Amygdala (tissue), 56 donors: ENCODE measurements around the gene GPR17.

ENCODE experiments used
- DNase-seq, 56 donors: peaks; one replicate each; lab custom pipeline; 2025; lab: John Stamatoyannopoulos, UW

The GPR17 gene, protein sequence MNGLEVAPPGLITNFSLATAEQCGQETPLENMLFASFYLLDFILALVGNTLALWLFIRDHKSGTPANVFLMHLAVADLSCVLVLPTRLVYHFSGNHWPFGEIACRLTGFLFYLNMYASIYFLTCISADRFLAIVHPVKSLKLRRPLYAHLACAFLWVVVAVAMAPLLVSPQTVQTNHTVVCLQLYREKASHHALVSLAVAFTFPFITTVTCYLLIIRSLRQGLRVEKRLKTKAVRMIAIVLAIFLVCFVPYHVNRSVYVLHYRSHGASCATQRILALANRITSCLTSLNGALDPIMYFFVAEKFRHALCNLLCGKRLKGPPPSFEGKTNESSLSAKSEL

GRCh38 chr2:127645395-127646291, at the start of gene GPR17:
Gene GPR17, plus strand, starts transcription at chr2:127646153. Its CDS starts 4,583 bp downstream, at chr2:127650736.
- DNase-seq = peak in 44 of 56 donors; percentile 19 to 86 (median 67)

DNA sequence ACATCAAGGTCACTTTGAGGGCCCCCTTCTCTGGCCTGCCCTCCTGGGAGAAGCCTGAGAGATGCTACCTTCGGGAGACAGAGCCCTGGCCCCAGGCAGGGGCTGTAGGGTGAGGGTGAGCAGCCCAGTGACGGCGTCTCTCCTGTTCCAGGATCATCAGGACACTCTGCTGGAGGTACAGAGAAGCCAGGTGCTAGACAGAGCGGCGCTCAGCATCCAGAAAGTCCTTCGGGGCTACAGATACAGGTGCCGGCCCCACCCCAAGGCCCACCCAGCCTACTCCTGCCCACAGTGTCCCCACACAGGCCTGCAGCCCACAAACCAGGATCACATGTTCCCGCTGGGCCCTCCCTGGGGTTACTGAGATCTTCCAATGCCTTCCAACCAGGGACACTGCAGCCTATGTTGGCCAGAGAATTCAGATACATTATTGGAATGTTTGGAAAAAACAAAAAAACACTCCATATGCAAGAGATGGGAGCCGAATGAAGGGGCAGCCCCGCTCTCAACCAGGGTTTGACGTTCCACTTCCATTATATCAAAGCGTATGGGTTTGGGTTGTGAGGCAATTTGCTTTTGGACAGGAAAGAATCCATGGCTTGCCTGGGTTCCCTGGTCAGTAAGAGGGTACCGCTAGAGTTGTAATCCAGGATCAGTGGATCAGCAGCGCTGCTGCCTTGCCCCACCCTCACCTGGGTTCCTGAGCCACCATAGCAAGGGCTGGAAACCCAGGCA, 49.5 kb upstream of the GPR17 start:
- no peak for DNase-seq

DNA sequence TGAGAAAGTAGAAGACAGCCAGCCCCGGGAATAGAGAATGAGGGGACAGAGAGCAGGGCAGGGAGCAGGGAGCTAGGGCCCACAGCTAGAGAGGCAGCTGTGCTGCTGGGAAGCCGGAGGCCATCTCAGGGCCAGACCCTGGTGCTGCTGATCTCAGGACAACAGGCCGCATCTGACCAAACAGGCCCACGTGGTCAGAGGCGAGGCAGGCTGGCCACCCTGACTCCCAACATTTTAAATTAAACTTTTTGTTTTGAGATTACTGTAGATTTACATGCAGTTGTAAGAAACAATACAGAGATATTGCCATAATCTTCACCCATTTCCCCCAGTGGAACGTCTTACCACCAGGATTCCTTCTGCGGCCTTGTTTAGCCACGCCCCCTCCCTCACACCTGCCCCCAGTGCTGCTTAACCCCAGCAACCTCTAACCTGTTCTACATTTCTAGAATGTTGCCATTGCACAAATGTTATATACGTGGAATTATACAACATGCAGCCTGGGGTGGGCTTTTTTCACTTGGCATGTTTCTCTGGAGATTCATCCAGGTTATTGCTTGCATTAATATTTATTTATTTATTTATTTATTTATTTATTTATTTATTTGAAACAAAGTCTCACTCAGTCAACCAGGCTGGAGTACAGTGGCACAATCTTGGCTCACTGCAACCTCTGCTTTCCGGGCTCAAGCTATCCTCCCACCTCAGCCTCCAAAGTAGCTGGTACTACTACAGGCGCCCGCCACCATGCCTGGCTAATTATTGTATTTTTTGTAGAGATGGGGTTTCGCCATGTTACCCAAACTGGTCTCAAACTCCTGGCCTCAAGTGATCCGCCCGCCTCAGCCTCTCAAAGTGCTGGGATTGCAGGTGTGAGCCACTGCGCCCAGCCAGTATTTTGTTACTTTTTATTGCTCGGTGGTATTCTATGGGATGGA, 48.6 kb upstream of the GPR17 start:
- no peak for DNase-seq

GRCh38 chr2:127597984-127598380, 48.0 kb upstream of the GPR17 start:
- no peak for DNase-seq

DNA sequence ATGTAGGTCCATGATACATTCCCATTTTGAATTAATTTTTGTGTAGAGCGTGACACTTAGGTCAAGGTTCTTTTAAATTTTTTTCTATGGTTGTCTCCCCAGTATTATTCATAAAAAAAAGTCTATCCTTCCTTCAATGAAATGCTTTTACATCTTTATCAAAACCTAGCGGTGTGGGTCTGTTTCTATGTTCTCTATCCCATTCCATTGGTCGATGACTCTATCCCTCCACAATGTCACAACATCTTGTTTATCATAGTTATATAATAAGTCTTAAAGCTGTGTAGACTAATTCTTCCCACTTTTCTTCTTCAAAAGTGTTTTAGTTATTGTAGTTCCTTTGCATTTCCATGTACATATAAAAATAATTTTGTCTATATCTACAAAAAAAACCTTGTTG, 47.2 kb upstream of the GPR17 start:
- DNase-seq = no peak

GRCh38 chr2:127599211-127599610, 46.7 kb upstream of the GPR17 start:
- DNase-seq = no peak

DNA sequence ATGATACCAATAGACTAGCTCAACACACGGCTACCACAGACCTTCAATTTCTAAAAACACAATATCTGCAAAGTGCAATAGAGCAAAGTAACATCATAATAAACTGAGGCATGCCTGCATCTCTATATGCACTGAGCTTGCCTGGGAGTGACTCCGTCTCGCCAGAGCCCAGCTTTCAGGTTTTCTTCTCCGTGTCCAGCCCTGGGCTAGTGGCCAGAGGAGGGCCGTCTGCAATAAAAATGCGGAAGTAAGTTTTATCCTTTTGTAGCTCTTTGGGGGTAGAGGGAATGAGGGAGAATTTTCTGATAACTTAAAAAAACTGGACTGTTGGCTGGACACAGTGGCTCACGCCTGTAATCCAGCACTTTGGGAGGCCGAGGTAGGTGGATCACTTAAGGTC, 41.0 kb upstream of the GPR17 start:
- DNase-seq = no peak

- no peak for DNase-seq
These were observed 40.2 kb upstream of the GPR17 start for GRCh38 chr2:127605691-127606263.

DNA sequence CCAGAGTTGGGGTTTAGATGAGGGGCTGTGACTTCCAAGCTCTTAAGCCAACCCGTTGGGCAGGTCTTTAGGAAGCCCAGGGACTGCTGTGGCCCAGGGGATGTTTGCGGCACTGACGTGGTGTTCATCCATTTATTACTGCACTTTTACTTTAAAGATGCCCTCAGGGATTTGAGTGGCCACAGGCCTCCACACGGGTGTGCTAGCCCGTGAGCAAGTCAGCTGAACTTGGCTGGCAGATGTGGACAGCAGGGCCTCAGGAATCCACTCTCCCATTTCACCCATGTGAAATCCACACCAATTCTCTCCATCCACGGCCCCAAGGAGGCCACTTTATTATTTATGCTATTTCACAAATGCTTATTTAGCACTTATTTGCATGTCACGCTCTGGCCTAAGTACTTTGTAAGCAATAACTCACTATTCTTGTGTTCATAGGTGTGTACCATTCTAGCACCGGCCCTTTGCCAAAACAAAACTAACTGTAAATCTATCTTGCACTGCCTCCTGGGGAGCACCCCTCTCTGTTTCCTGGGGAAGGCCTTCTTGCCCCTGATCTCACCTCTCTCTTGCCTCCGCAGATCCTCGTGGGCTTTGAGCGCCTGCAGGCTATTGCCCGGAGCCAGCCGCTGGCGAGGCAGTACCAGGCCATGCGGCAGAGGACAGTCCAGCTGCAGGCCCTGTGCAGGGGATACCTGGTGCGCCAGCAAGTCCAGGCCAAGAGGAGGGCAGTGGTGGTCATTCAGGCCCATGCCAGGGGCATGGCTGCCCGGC, 39.1 kb upstream of the GPR17 start:
- DNase-seq = no peak

GRCh38 chr2:127607399-127607908, 38.5 kb upstream of the GPR17 start:
- DNase-seq = no peak

DNA sequence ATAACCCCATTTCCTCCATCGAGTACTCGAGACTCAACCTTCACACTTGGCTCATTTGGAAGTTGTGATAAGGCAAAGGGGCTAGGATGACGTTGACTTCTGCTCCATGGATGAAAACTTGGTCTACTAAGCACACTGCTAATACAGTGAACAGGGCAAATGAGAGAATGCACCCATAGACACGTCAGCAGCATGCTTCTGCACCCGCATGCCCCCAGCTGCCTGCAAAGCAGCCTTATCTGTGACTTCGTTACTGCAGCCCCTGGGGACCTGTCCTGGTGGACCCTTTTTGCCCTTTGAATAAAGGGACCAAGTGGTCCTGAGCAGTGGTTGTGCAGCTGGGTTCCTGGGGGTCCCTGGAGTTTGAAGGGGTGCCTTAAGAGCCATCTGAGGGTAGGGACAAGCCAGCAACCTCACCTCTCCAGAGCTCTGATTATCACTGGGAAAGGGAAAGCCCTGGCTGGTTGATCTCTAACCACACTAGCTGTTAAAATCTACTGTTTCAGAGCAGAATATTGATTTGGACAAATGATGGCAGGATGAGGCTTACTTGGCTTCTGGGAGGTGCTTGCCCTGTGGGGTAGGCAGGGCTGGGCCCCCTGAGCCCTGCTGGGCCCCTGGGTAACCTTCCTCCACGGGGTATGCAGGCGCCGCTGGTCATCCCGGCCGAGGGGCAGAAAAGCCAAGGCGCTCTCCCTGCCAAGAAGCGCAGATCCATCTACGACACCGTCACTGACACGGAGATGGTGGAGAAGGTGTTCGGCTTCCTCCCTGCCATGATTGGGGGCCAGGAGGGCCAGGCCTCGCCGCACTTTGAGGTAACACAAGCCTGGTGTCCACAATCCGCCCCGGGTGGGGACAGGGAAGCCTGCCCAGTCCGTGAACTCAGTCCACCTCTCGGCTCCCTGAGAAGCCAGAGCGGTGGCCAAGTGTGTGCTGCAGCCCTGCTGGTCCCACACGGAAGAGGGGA, 37.6 kb upstream of the GPR17 start:
- no peak for DNase-seq

GRCh38 chr2:127609031-127609751, 36.8 kb upstream of the GPR17 start:
- DNase-seq = no peak

DNA sequence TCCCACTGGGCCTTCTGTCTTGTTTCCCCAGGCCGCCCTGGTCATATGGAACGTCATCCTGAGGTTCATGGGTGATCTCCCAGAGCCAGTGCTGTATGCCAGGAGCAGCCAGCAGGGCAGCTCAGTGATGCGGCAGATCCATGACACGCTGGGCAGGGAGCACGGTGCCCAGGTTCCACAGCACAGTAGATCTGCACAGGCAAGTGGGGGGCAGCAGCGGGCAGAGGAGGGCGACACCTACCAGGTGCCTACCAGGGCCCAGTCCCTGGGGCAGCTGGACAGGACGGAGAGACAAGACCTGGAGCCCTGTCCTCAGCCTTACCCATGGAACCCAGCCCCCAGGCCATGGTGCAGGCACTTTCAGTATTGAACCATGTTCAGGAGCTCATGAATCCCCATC, 36.1 kb upstream of the GPR17 start:
- DNase-seq = no peak

DNA sequence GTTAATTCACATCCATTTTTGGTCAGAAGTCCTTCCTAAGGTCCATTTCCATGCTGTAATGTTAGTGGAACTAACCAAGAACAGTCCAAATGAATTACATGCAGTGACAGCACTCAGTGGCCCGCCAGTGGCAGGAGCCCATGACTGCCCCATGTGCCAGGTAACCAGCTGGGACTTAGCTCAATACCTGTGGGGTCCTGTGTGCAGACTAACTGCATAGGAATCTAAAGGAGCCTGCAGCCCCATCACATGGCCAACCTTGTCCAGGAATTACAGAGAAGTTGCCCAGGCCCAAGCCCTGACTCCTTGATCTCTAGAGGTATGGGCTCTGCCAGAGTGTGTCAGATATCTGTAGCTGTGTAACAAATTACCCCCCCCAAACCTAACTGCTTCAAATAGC, 35.4 kb upstream of the GPR17 start:
- no peak for DNase-seq

DNA sequence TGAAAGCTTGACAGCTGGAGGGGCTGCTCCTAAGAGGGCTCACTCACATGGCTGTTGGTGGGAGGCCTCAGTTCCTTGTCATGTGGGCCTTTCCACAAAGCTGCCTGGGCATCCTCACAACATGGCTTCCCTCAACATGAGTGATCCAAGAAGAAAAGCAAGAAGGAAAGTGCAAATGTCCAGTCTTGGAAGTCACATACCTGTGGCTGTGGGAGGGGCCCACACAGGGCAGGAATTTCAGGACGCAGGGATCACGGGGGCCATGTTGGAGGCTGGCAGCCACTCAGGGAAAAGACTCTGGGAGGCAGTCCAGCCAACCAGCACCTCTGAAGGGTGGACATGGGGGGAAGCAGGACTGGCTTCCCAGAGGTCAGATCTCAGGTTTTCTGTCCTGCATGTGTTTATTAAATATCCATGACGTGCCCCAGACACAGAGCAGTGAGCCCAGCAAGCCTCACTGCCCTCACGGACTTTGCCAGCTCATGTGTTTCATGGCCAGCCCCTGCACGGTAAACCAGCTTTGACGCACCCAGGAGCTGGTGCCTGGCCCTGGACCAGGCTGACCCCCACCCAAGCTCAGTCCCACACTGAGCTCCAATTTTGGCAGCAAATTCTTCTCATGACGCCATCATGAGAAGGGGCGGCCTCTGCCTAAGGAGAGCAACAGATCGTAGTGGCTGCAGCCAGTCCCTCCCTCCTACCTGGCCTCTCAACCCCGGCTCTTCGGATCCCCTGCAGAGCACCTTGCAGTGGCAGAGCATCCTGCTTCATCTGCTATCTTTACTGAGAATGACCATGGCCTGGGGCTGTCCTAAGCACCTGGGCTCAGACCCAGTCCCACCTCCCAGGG, 34.7 kb upstream of the GPR17 start:
- no peak for DNase-seq
